Endothelial cell of umbilical vein (primary cell): ENCODE results near the gene MPDZ. TPM values are rescaled to one million over a fixed set of nuclear protein-coding genes. Genes with fewer than 3 reads are reported as not detected.

Source experiments
- BruUV-seq: library from RNA; stranded (reverse); fragments of 400-500 nt; replicated peaks from 2 replicates; lab custom pipeline; 2021; lab: Mats Ljungman, UMichigan
- CTCF ChIA-PET: fragments of 300-600, 350-600 bp; sonication (Branson Sonifier 250); formaldehyde crosslinking; loops from one replicate; lab custom pipeline; 2021; ENCODE audit warnings: antibody characterized with exemption, inconsistent platforms; lab: Charles Lee
- POLR2A ChIA-PET: fragments of 300-600, 350-600 bp; sonication (Branson Sonifier 250); formaldehyde crosslinking; loops from one replicate; lab custom pipeline; 2021; ENCODE audit warnings: antibody characterized with exemption, inconsistent platforms; lab: Charles Lee
- DNase-seq: peaks from one replicate; pipeline ENCODE4 v3.0.0-alpha.2; 2011; ENCODE audit warnings: low read depth, low spot score
- FAIRE-seq: peaks from 2 replicates; lab custom pipeline; 2011; peaks lifted over from hg19 to GRCh38; lab: Jason Lieb, UNC
- H2AFZ ChIP-seq: 2 replicates; pipeline ENCODE4 v1.6.0; 2012; ENCODE audit warnings: low read depth, low read length, control low read depth, inconsistent platforms
- H3K27ac ChIP-seq: 2 replicates; pipeline ENCODE4 v1.5.1; 2011; ENCODE audit warnings: low read depth, mild to moderate bottlenecking, control low read depth, low read length, moderate library complexity; ENCODE audit not compliant: insufficient read depth
- H3K27me3 ChIP-seq, 2 experiments: 2 replicates each; pipeline versions ENCODE4 v1.6.0 to v1.6.1; 2011; ENCODE audit warnings: low read length in 2 of 2, mixed read lengths in 1 of 2; ENCODE audit not compliant: control insufficient read depth in 2 of 2, insufficient read depth in 2 of 2
- H3K36me3 ChIP-seq, 2 experiments: 2 replicates in 1 of 2; 3 replicates in 1 of 2; pipeline ENCODE4 v1.5.1; 2011; ENCODE audit warnings: low read length in 2 of 2, mild to moderate bottlenecking in 1 of 2, moderate library complexity in 1 of 2; ENCODE audit not compliant: control insufficient read depth in 2 of 2, insufficient read depth in 2 of 2; ENCODE audit errors: extremely low read depth in 1 of 2
- H3K4me1 ChIP-seq: 3 replicates; pipeline ENCODE4 v1.5.1; 2011; ENCODE audit warnings: mild to moderate bottlenecking, low read length; ENCODE audit not compliant: control insufficient read depth, insufficient read depth; ENCODE audit errors: extremely low read depth
- H3K4me2 ChIP-seq: 2 replicates; pipeline ENCODE4 v1.6.1; 2011; ENCODE audit warnings: low read length, control low read depth, mixed read lengths; ENCODE audit not compliant: insufficient read depth
- H3K4me3 ChIP-seq, 3 experiments: fragments of 200-600 bp in 1 of 3; sonication (generic), shearing (Covaris generic) in 1 of 3; replicated peaks in 1 of 3; 2 replicates each; pipeline ENCODE4 v1.5.1; 2011 to 2016; ENCODE audit warnings: control low read depth in 3 of 3, low read length in 3 of 3, mild to moderate bottlenecking in 2 of 3, inconsistent platforms in 1 of 3, low read depth in 1 of 3, moderate library complexity in 1 of 3; ENCODE audit not compliant: insufficient read depth in 1 of 3
- H3K79me2 ChIP-seq: 2 replicates; pipeline ENCODE4 v1.6.0; 2012; ENCODE audit warnings: low read length, inconsistent platforms; ENCODE audit not compliant: control insufficient read depth, insufficient read depth
- H3K9ac ChIP-seq: replicated peaks from 2 replicates; pipeline ENCODE3; 2011; ENCODE audit warnings: low read length, control low read depth; ENCODE audit not compliant: insufficient read depth; ENCODE audit errors: extremely low read depth
- H3K9me1 ChIP-seq: replicated peaks from 3 replicates; pipeline ENCODE4 v1.6.0; 2011; ENCODE audit warnings: mild to moderate bottlenecking, low read length; ENCODE audit not compliant: control insufficient read depth, insufficient read depth; ENCODE audit errors: extremely low read depth
- H3K9me3 ChIP-seq: replicated peaks from 2 replicates; pipeline ENCODE4 v1.5.1; 2012; ENCODE audit warnings: low read length, inconsistent platforms; ENCODE audit not compliant: control insufficient read depth, insufficient read depth
- H4K20me1 ChIP-seq: replicated peaks from 2 replicates; pipeline ENCODE3; 2011; ENCODE audit warnings: mild to moderate bottlenecking, low read length; ENCODE audit not compliant: control insufficient read depth, insufficient read depth; ENCODE audit errors: extremely low read depth
- CTCF ChIP-seq, 2 donors: IDR thresholded peaks; 1 replicate in 1 of 2; 2 replicates in 1 of 2; pipeline ENCODE4 v1.5.1; 2011; ENCODE audit warnings: low read length in 2 of 2, mild to moderate bottlenecking in 2 of 2, moderate library complexity in 2 of 2, control low read depth in 1 of 2, inconsistent platforms in 1 of 2, low read depth in 1 of 2; ENCODE audit not compliant: insufficient read depth in 1 of 2; ENCODE audit errors: extremely low read depth in 1 of 2
- EZH2 ChIP-seq: IDR thresholded peaks from 2 replicates; pipeline ENCODE4 v1.6.1; 2012; ENCODE audit warnings: borderline replicate concordance, low read depth, mild to moderate bottlenecking, moderate library complexity, low read length, inconsistent platforms; ENCODE audit not compliant: severe bottlenecking
- FOS ChIP-seq: IDR thresholded peaks from 2 replicates; pipeline ENCODE4 v1.6.1; 2011; ENCODE audit warnings: mild to moderate bottlenecking, low read length, moderate library complexity, borderline replicate concordance; ENCODE audit not compliant: insufficient read depth
- GATA2 ChIP-seq: IDR thresholded peaks from 2 replicates; pipeline ENCODE4 v1.7.0; 2011; ENCODE audit warnings: low read depth, mild to moderate bottlenecking, moderate library complexity, mixed read lengths, low read length; ENCODE audit not compliant: insufficient read length, insufficient read depth
- JUN ChIP-seq: IDR thresholded peaks from 2 replicates; pipeline ENCODE4 v1.6.1; 2011; ENCODE audit warnings: borderline replicate concordance, low read depth; ENCODE audit not compliant: insufficient read length, insufficient read depth
- MYC ChIP-seq: IDR thresholded peaks from one replicate; pipeline ENCODE4 v1.6.1; 2011; ENCODE audit warnings: mild to moderate bottlenecking, low read depth, low read length
- POLR2AphosphoS5 ChIP-seq: IDR thresholded peaks from 2 replicates; pipeline ENCODE4 v1.6.1; 2012; ENCODE audit warnings: low read depth, mild to moderate bottlenecking, control low read depth, low read length, moderate library complexity; ENCODE audit not compliant: insufficient read depth
- dilution Hi-C: fragments of 300-500 bp; cut with MboI; formaldehyde crosslinking; loops from one replicate; pipeline ENCODE4 v1.15.0; 2019; ENCODE audit warnings: low sequenced_read_pairs; ENCODE audit not compliant: extremely low pct_ligation_motif_present
- intact Hi-C: fragments of 100-400 bp; cut with micrococcal nuclease; formaldehyde crosslinking; loops from one replicate; pipeline ENCODE4 v1.10.0; 2022
- polyA plus RNA-seq, 4 experiments: library from polyadenylated mRNA; depleted of rRNA in 3 of 4; stranded (reverse) in 3 of 4; unstranded in 1 of 4; fragments of >200 nt; gene quantifications; 2 replicates each; pipeline versions ENCODE4 v1.2.1 to v1.2.3, GENCODE V29; 2011 to 2012; ENCODE audit warnings: missing spikeins in 1 of 4
- total RNA-seq: library from RNA; stranded (reverse); gene quantifications from 2 replicates; pipeline ENCODE4 v1.2.3, GENCODE V29; 2021

MPDZ gene
- total and polyA plus RNA-seq, 2 donors (not counting 3 experiments of a cell fraction or from before 2014, with no cell fraction given) = 22.3 to 54.4 TPM

GRCh38 chr9:13205824-13206223 lies 73.7 kb downstream of the MPDZ start:
- Histone ChIP-seq H2AFZ (no peak overlapping the region), H3K9ac (no peak overlapping the region), H4K20me1 (no peaks in the 10 kb centered on the region), H3K4me3 (no peak overlapping the region), H3K9me1 (no peaks in the 10 kb centered on the region), H3K27me3 (no peaks in the 10 kb centered on the region), H3K4me1 (peaks cover 31% of the 10 kb centered on the region), H3K79me2 (no peaks in the 10 kb centered on the region), H3K36me3 (peaks cover 4 to 5% of the 10 kb centered on the region in 2 experiments), H3K4me2 (no peak overlapping the region), H3K9me3 (no peaks in the 10 kb centered on the region), H3K27ac (no peak overlapping the region)
- TF ChIP-seq MYC = no peak
- TF ChIP-seq FOS = no peak
- TF ChIP-seq POLR2AphosphoS5 = no peak
- no peak for TF ChIP-seq GATA2
- no peak for TF ChIP-seq EZH2
- no peak for TF ChIP-seq CTCF (IDR thresholded peaks at IDR 0.05; ENCODE audit: extremely low read depth in 1 of 2, insufficient read depth in 1 of 2, low read depth in 1 of 2, low read length in 2 of 2)
- no peak for TF ChIP-seq JUN
- BruUV-seq = no TSS peak
- DNase-seq (no peak), FAIRE-seq (no peak)
- intact Hi-C loops (loop anchor here (5.0 kb wide), 2 partner anchors 206 to 371 kb away; no protein-coding TSS in a partner anchor), dilution Hi-C loops (no loop called here)
- ChIA-PET CTCF (interaction anchor here (1.8 kb wide), 1 partner anchor 12 kb away, joined by 4 read pairs; no protein-coding TSS in a partner anchor), POLR2A (no interaction called here)
